GM12878 (cell line): Measurements from ENCODE around the gene PGC. TPM values are rescaled to one million over a fixed set of nuclear protein-coding genes. Genes with fewer than 3 reads are reported as not detected.

Source experiments
- ATAC-seq: fragments of 200-7000 bp; cut with Tn5 transposase; 3 replicates; pipeline ENCODE4 v1.9.1; 2020; ENCODE audit warnings: mild to moderate bottlenecking, moderate library complexity
- BruUV-seq: library from RNA; stranded (reverse); fragments of 400-500 nt; replicated peaks from 2 replicates; lab custom pipeline; 2021; lab: Mats Ljungman, UMichigan
- CTCF ChIA-PET: fragments of 300-600 bp; sonication (Branson Sonifier 250); formaldehyde crosslinking; extraction: SDS; loops from one replicate; lab custom pipeline; 2021; ENCODE audit warnings: inconsistent platforms; lab: Yijun Ruan, JAX
- POLR2A ChIA-PET: fragments of 350-600 bp; formaldehyde crosslinking; extraction: SDS; loops from one replicate; lab custom pipeline; 2021; ENCODE audit warnings: inconsistent platforms; lab: Charles Lee
- RAD21 ChIA-PET: fragments of 300-600 bp; sonication (Branson Sonifier 250); formaldehyde crosslinking; loops from one replicate; lab custom pipeline; 2023; ENCODE audit warnings: antibody characterized with exemption; ENCODE audit not compliant: unreplicated experiment; lab: Charles Lee
- SMC1A ChIA-PET: fragments of 300-600 bp; sonication (Branson Sonifier 250); formaldehyde crosslinking; loops from one replicate; lab custom pipeline; 2023; ENCODE audit not compliant: unreplicated experiment, uncharacterized antibody; lab: Charles Lee
- DNase-seq: peaks from one replicate; pipeline ENCODE4 v3.0.0-alpha.2; 2011; ENCODE audit warnings: low read depth, low spot score
- FAIRE-seq: peaks from 3 replicates; lab custom pipeline; 2011; peaks lifted over from hg19 to GRCh38; lab: Jason Lieb, UNC
- H2AFZ ChIP-seq: 2 replicates; pipeline ENCODE4 v1.6.0; 2011; ENCODE audit warnings: low read depth, low read length, control low read depth; ENCODE audit not compliant: control insufficient read depth
- H3K27ac ChIP-seq: 2 replicates; pipeline ENCODE4 v1.5.1; 2011; ENCODE audit warnings: control low read depth; ENCODE audit not compliant: control insufficient read depth, insufficient read depth
- H3K27me3 ChIP-seq, 2 experiments: replicated peaks in 1 of 2; 2 replicates each; pipeline versions ENCODE4 v1.6.0 to v1.6.1; 2011; ENCODE audit warnings: low read length in 1 of 2; ENCODE audit not compliant: control insufficient read depth in 2 of 2, insufficient read depth in 2 of 2
- H3K36me3 ChIP-seq, 2 experiments: 2 replicates each; pipeline ENCODE4 v1.5.1; 2011; ENCODE audit warnings: low read length in 1 of 2; ENCODE audit not compliant: control insufficient read depth in 2 of 2, insufficient read depth in 2 of 2
- H3K4me1 ChIP-seq: 2 replicates; pipeline ENCODE4 v1.6.1; 2011; ENCODE audit warnings: mild to moderate bottlenecking, low read length, moderate library complexity, mixed read lengths; ENCODE audit not compliant: control insufficient read depth, insufficient read depth
- H3K4me2 ChIP-seq: 2 replicates; pipeline ENCODE4 v1.6.0; 2011; ENCODE audit warnings: control low read depth; ENCODE audit not compliant: control insufficient read depth, insufficient read depth
- H3K4me3 ChIP-seq: fragments of 200-600 bp; sonication (generic); 2 replicates; pipeline ENCODE4 v1.5.1; 2016
- H3K79me2 ChIP-seq: 2 replicates; pipeline ENCODE4 v1.6.0; 2011; ENCODE audit warnings: low read length; ENCODE audit not compliant: control insufficient read depth, insufficient read depth
- H3K9ac ChIP-seq: 2 replicates; pipeline ENCODE4 v1.8.0; 2011; ENCODE audit warnings: low read length, control low read depth, mixed read lengths; ENCODE audit not compliant: control insufficient read depth, insufficient read depth
- H3K9me3 ChIP-seq: replicated peaks from 3 replicates; pipeline ENCODE4 v1.5.1; 2011; ENCODE audit warnings: mild to moderate bottlenecking, low read length; ENCODE audit not compliant: control insufficient read depth, insufficient read depth
- H4K20me1 ChIP-seq: 2 replicates; pipeline ENCODE4 v1.6.0; 2011; ENCODE audit not compliant: control insufficient read depth, insufficient read depth
- CHD2 ChIP-seq: IDR thresholded peaks from 2 replicates; pipeline ENCODE4 v1.6.1; 2011; ENCODE audit warnings: low read depth, low read length, improper control_type of control experiment, borderline replicate concordance
- CUX1 ChIP-seq: IDR thresholded peaks from 2 replicates; pipeline ENCODE4 v1.6.1; 2012; ENCODE audit warnings: improper control_type of control experiment, low read depth, low read length; ENCODE audit not compliant: insufficient replicate concordance
- FOXM1 ChIP-seq: IDR thresholded peaks from 2 replicates; pipeline ENCODE4 v1.6.1; 2012; ENCODE audit warnings: low read depth, mild to moderate bottlenecking, inconsistent platforms, low read length, moderate library complexity
- GATAD2B ChIP-seq: fragments of 450-650 bp; conservative IDR thresholded peaks from 2 replicates; pipeline ENCODE4 v1.6.1; 2017; ENCODE audit warnings: low read depth, mild to moderate bottlenecking, moderate library complexity
- LARP7 ChIP-seq: fragments of 450-650 bp; IDR thresholded peaks from 2 replicates; pipeline ENCODE4 v1.6.1; 2017; ENCODE audit warnings: mild to moderate bottlenecking
- MEF2B ChIP-seq: fragments of 450-650 bp; IDR thresholded peaks from 2 replicates; pipeline ENCODE4 v1.6.1; 2018; ENCODE audit warnings: mild to moderate bottlenecking, moderate library complexity; ENCODE audit not compliant: partially characterized antibody, poor library complexity, severe bottlenecking
- NFIC ChIP-seq: IDR thresholded peaks from 2 replicates; pipeline ENCODE4 v1.6.1; 2012; ENCODE audit warnings: low read depth, mild to moderate bottlenecking, inconsistent platforms, low read length, moderate library complexity
- NKRF ChIP-seq: fragments of 450-650 bp; conservative IDR thresholded peaks from 2 replicates; pipeline ENCODE4 v1.6.1; 2017; ENCODE audit warnings: mild to moderate bottlenecking, moderate library complexity
- RCOR1 ChIP-seq: conservative IDR thresholded peaks from 2 replicates; pipeline ENCODE4 v1.6.1; 2012; ENCODE audit warnings: low read depth, low read length, improper control_type of control experiment
- REST ChIP-seq: IDR thresholded peaks from 2 replicates; pipeline ENCODE4 v1.6.1; 2012; ENCODE audit warnings: mild to moderate bottlenecking, low read depth, low read length
- ZZZ3 ChIP-seq: IDR thresholded peaks from 2 replicates; pipeline ENCODE4 v1.6.1; 2011; ENCODE audit warnings: low read depth; ENCODE audit not compliant: control insufficient read depth, insufficient read length
- WGBS: methylation state at CpG from one replicate; pipeline ENCODE4 v1.1.6; 2016; ENCODE audit warnings: low lambda C conversion rate; ENCODE audit not compliant: insufficient replicate concordance, insufficient coverage; ENCODE audit errors: missing lambda C conversion rate; 5-methylcytosine and 5-hydroxymethylcytosine counted together
- in situ Hi-C: fragments of 300-500 bp; cut with MboI; formaldehyde crosslinking; loops from 9 replicates; pipeline ENCODE4 v1.14.3; 2018; ENCODE audit warnings: mixed read lengths
- intact Hi-C: fragments of 100-400 bp; cut with micrococcal nuclease; formaldehyde crosslinking; loops from one replicate; pipeline ENCODE4 v1.14.2; 2022; ENCODE audit not compliant: unreplicated experiment
- polyA plus RNA-seq, 11 experiments: library from polyadenylated mRNA; depleted of rRNA in 4 of 11; unstranded in 6 of 11; stranded (reverse) in 5 of 11; fragments of >200 nt; fragmentation: Nextera tagmentation in 4 of 11; fragmentation: Illumina TruSeq in 1 of 11; extraction: Ambion mirVana in 4 of 11; extraction: Trizol in 1 of 11; gene quantifications; 1 replicate in 1 of 11; 2 replicates in 10 of 11; pipeline versions ENCODE4 v1.2.1 to v1.2.3, GENCODE V29; 2011 to 2016; ENCODE audit warnings: inconsistent platforms in 2 of 11, missing spikeins in 2 of 11, low read depth in 1 of 11
- total RNA-seq, 4 experiments: library from RNA; depleted of rRNA in 3 of 4; stranded (reverse); fragments of >200 nt in 3 of 4; fragmentation: Illumina TruSeq in 1 of 4; extraction: Trizol in 1 of 4; gene quantifications; 2 replicates each; pipeline versions ENCODE4 v1.2.1 to v1.2.3, GENCODE V29; 2013 to 2021

Gene PGC
- total and polyA plus RNA-seq, 10 of the 15 experiments (the other 5 are each of a cell fraction or from before 2014, with no cell fraction given), result 0.26 TPM; not detected in 9

- ATAC-seq (no peak), DNase-seq (no peak), FAIRE-seq (no peak)
- 0% methylated on average over 2 of the region's 2 CpGs for WGBS
- H3K27ac ChIP-seq, result no peak overlapping the region
- H4K20me1 ChIP-seq, result no peaks in the 10 kb centered on the region
- H3K36me3 ChIP-seq, result no peaks in the 10 kb centered on the region
- in situ Hi-C loops (no loop called here), intact Hi-C loops (no loop called here)
- H3K79me2 ChIP-seq, result no peaks in the 10 kb centered on the region
- H3K4me2 ChIP-seq, result no peak overlapping the region
- POLR2A ChIA-PET, result no interaction called here
- SMC1A ChIA-PET, result interaction anchor here (0.6 kb wide), 1 partner anchor 14 kb away, joined by 3 read pairs; no protein-coding TSS in a partner anchor
- H3K27me3 ChIP-seq, result no peaks in the 10 kb centered on the region
- CTCF ChIA-PET, result interaction anchor here (1.1 to 1.7 kb wide), 2 partner anchors 12 to 13 kb away, joined by 3 read pairs; no protein-coding TSS in a partner anchor
- no peaks in the 10 kb centered on the region for H3K9me3 ChIP-seq
- TF ChIP-seq CUX1, result no peak
- no peak for TF ChIP-seq ZZZ3
- TF ChIP-seq GATAD2B, result no peak
- no peak for TF ChIP-seq FOXM1
- TF ChIP-seq MEF2B, result no peak
- TF ChIP-seq LARP7, result no peak
- TF ChIP-seq NFIC, result no peak
- TF ChIP-seq REST, result no peak
- TF ChIP-seq RCOR1, result no peak
- TF ChIP-seq NKRF, result no peak
- TF ChIP-seq CHD2, result no peak
- RAD21 ChIA-PET, result no interaction called here
- no peak overlapping the region for H3K4me3 ChIP-seq
- no peak overlapping the region for H3K9ac ChIP-seq
- BruUV-seq, result no TSS peak
- peaks cover under 1% of the 10 kb centered on the region for H3K4me1 ChIP-seq
- no peak overlapping the region for H2AFZ ChIP-seq
Measured at GRCh38 chr6:41763470-41763869, 16.3 kb upstream of the PGC start.
